IPS-20b (cell line): Measurements from ENCODE around the gene INMT.

Experiments
- H3K27ac ChIP-seq: one replicate; pipeline ENCODE4 v1.5.1; 2013; ENCODE audit warnings: low read length
- H3K27me3 ChIP-seq: 2 replicates; pipeline ENCODE4 v1.6.1; 2013; ENCODE audit warnings: mild to moderate bottlenecking, low read length, inconsistent platforms; ENCODE audit not compliant: insufficient read depth
- H3K36me3 ChIP-seq: 2 replicates; pipeline ENCODE4 v1.6.1; 2013; ENCODE audit warnings: low read depth, mild to moderate bottlenecking, inconsistent platforms, low read length, moderate library complexity; ENCODE audit not compliant: insufficient read depth
- H3K4me1 ChIP-seq: 2 replicates; pipeline ENCODE4 v1.6.1; 2013; ENCODE audit warnings: mild to moderate bottlenecking, control low read depth, inconsistent platforms, low read length, moderate library complexity; ENCODE audit not compliant: insufficient read depth
- H3K4me3 ChIP-seq: 2 replicates; pipeline ENCODE4 v1.5.1; 2013; ENCODE audit warnings: mild to moderate bottlenecking, low read length, inconsistent platforms
- H3K9ac ChIP-seq: 2 replicates; pipeline ENCODE4 v1.6.1; 2013; ENCODE audit warnings: low read depth, mild to moderate bottlenecking, inconsistent platforms, low read length, moderate library complexity
- H3K9me3 ChIP-seq: 2 replicates; pipeline ENCODE4 v1.6.1; 2013; ENCODE audit warnings: mild to moderate bottlenecking, low read depth, low read length, inconsistent platforms; ENCODE audit not compliant: insufficient read depth

INMT gene

DNA sequence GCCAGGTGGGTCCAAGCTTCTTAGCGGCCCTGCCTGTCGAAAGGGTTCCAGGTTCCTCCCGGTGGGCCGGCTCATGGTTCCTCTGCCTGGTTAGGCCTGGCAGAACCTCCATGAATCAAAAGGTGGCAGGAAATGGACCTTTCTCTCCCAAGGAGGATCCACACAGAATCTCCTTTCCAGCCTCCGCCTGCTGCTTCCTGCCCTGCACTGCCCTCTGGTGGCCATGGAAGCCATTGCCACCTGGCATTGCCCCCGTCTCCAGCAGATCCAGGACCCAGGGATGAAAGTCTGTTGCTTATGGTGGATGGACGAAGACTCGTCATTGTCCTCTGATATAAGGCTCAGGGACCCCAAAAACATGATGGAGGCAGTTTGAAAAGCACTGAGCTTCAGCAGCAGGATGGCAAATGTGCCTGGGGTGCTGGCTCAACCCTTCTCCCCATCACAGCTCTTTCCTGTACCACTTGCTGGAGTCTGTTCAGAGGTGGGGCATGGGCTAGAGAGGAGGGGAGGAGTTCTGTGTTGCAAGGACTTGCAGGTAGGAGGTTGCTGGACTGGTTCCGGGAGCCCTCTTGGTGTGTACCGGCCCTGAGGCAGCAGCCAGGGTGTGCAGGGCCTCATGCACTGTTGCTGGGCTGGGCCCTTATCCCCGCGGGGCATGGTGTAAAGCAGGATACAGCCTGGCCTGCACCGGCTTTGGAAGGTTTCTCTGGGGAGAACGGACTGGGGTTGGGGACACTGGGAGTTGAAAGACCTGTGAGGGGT is 11.3 kb upstream of the INMT start:
- no peak overlapping the region for H3K9ac ChIP-seq
- no peaks in the 10 kb centered on the region for H3K9me3 ChIP-seq
- no peaks in the 10 kb centered on the region for H3K4me1 ChIP-seq
- no peaks in the 10 kb centered on the region; the same call in 1 of the 2 replicates for H3K27me3 ChIP-seq
- H3K4me3 ChIP-seq = no peak overlapping the region
- no peak overlapping the region for H3K27ac ChIP-seq
- no peaks in the 10 kb centered on the region for H3K36me3 ChIP-seq

DNA sequence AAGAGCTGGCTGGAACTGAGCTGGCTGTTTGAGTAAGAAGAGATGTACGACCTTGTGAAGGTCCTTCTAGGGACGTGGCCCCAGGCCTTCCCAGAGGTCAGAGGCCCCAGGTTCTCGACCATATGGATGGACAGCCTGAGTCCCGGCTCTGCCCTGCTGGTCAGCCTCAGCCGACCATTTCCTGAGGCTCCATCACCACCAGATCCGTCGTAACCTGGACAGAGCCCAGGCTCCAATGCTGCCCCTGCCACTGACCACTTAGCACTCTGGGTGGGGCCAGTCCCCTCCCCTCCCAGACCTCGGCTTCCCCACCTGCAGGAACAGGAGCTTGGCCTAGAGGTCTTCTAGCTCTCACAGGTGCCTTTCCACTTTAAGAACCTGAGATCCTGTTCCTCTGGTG is 10.6 kb upstream of the INMT start:
- Histone ChIP-seq H3K27me3 (no peaks in the 10 kb centered on the region; the same call in 1 of the 2 replicates), H3K36me3 (no peaks in the 10 kb centered on the region), H3K4me3 (no peak overlapping the region), H3K9me3 (no peaks in the 10 kb centered on the region), H3K9ac (no peak overlapping the region), H3K4me1 (no peaks in the 10 kb centered on the region), H3K27ac (no peak overlapping the region)

DNA sequence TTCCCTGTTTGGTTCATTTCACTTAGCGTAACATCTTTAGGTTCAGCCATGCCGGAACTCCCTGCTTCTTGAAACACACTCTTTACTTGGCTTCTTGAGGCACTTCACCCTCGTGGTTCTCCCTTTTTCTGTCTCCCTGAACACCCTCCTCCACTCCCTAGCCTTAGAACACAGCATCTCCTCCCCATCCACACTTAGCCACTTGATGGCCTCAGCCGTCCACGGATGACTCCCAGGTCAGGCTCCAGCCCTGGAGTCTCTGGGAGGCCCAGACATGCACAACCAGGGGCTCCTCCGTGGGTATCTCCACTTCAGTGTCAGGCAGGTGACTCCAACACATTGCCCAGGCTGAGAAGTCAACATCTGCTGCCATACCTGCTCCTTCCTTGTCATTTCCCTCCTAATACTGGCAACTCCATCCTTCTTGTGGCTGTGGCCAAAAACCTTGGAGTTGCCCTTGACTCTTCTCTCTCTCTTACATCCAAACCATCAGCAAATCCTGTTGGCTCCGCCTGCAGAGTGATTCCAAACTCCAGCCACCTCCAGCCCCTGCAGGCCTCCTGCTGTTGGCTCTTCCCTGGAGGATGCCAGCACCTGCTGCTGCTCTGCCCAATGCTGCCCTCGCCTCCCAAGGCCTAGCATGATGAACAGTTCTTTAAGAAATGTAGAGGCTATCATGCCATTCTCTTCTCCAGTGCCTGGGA is 8.4 kb upstream of the INMT start:
- Histone ChIP-seq H3K36me3 (no peaks in the 10 kb centered on the region), H3K9me3 (no peaks in the 10 kb centered on the region), H3K27ac (no peak overlapping the region), H3K4me1 (no peaks in the 10 kb centered on the region), H3K4me3 (no peak overlapping the region), H3K27me3 (no peaks in the 10 kb centered on the region), H3K9ac (no peak overlapping the region)

GRCh38 chr7:30744075-30744417 is 7.9 kb upstream of the INMT start:
- no peaks in the 10 kb centered on the region for H3K36me3 ChIP-seq
- H3K27ac ChIP-seq = no peak overlapping the region
- H3K4me3 ChIP-seq = no peak overlapping the region
- H3K9me3 ChIP-seq = no peaks in the 10 kb centered on the region
- no peaks in the 10 kb centered on the region for H3K4me1 ChIP-seq
- H3K27me3 ChIP-seq = no peaks in the 10 kb centered on the region
- no peak overlapping the region for H3K9ac ChIP-seq

DNA sequence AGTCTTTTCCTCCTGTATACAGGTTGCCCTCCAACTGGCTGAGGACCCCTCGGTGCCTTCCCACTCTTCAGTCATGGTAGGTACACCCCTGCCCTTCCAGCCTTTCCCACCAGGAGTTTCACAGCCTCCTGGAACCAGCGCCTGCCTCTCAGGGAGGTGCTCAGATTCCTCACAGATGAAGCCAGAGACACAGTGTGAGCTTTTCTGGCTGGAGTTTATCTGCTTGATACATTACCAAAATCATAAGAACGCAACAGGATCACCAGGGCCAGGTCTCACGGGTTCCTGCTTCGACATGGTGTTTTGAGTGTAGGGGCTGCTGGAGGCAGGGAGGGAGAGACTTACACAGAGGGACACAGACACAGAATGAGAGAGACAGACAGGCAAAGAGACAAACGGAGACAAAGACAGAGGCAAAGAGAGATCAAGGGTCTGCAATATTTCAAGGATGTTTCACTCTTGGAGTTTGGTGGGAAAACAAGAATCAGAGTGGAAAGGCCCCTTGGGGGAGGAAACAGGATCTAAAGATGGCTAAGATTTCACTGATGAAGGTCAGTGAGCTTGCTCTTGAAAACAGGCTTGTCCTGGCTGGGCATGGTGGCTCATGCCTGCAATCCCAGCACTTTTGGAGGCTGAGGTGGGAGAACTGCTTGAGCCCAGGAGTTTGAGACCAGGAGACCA is 6.5 kb upstream of the INMT start:
- no peak overlapping the region for H3K9ac ChIP-seq
- H3K9me3 ChIP-seq = no peaks in the 10 kb centered on the region
- H3K36me3 ChIP-seq = no peaks in the 10 kb centered on the region
- no peak overlapping the region for H3K4me3 ChIP-seq
- H3K27ac ChIP-seq = no peak overlapping the region
- H3K27me3 ChIP-seq = no peaks in the 10 kb centered on the region
- H3K4me1 ChIP-seq = no peaks in the 10 kb centered on the region

GRCh38 chr7:30750010-30750409 is 1.9 kb upstream of the INMT start:
- Histone ChIP-seq H3K27me3 (no peaks in the 10 kb centered on the region), H3K4me1 (no peaks in the 10 kb centered on the region), H3K9ac (no peak overlapping the region), H3K9me3 (no peaks in the 10 kb centered on the region), H3K4me3 (no peak overlapping the region), H3K36me3 (no peaks in the 10 kb centered on the region), H3K27ac (no peak overlapping the region)

- no peak overlapping the region for H3K4me3 ChIP-seq
- H3K27me3 ChIP-seq = no peaks in the 10 kb centered on the region
- no peak overlapping the region for H3K9ac ChIP-seq
- H3K36me3 ChIP-seq = no peaks in the 10 kb centered on the region
- H3K4me1 ChIP-seq = no peaks in the 10 kb centered on the region
- no peaks in the 10 kb centered on the region for H3K9me3 ChIP-seq
- no peak overlapping the region for H3K27ac ChIP-seq
Measured at GRCh38 chr7:30750683-30751650, 968 bp upstream of the INMT start.

DNA sequence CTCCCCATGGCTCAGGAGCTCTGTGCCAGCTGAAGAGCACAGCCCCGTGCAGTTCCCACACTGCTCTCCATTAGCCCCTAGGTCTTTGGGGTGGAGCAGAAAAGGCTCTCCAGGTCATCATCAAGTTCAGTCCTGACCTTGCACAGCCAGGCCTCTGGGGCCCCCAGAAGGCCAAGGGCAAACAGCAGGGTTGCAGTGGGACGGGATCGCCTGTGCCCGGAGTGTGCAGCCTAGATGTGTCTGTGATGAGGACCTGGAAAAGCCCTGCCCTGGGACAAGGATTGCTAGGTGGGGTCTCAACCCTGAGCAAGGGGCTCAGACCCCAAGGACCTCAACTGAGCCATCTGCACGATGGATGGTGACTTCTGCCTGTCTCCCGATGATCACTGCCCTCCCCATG is 549 bp downstream of the INMT start:
- Histone ChIP-seq H3K27me3 (no peaks in the 10 kb centered on the region), H3K9me3 (no peaks in the 10 kb centered on the region), H3K4me1 (no peaks in the 10 kb centered on the region), H3K27ac (no peak overlapping the region), H3K9ac (no peak overlapping the region), H3K4me3 (no peak overlapping the region), H3K36me3 (no peaks in the 10 kb centered on the region)

GRCh38 chr7:30752979-30753378 is 1.0 kb downstream of the INMT start:
- Histone ChIP-seq H3K9me3 (no peaks in the 10 kb centered on the region), H3K27me3 (no peaks in the 10 kb centered on the region), H3K4me3 (no peak overlapping the region), H3K4me1 (no peaks in the 10 kb centered on the region), H3K9ac (no peak overlapping the region), H3K27ac (no peak overlapping the region), H3K36me3 (no peaks in the 10 kb centered on the region)

DNA sequence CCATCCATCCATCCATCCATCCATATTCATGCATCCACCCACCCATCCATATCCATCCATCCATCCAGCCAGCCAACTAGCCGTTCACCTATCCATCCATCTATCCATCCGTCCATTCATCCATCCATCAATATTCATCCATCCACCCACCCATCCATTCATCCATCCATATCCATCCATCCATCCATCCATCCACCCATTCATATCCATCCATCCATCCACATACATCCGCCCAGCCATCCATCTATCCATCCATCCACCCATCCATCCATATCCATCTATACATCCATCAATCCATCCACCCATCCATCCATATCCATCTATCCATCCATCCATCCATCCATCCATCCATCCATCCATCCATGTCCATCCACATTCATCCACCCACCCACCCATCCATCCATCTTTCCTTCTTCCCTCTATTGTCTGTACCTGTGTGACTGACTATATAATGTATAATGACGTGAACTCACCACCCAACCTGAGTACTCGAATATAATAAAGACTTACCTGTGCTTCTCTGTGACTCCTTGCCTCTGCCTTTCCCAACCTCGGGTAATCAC is 2.5 kb downstream of the INMT start:
- H3K4me3 ChIP-seq = no peak overlapping the region
- H3K27me3 ChIP-seq = no peaks in the 10 kb centered on the region
- H3K4me1 ChIP-seq = no peaks in the 10 kb centered on the region
- no peaks in the 10 kb centered on the region for H3K9me3 ChIP-seq
- no peak overlapping the region for H3K9ac ChIP-seq
- no peaks in the 10 kb centered on the region for H3K36me3 ChIP-seq
- H3K27ac ChIP-seq = no peak overlapping the region
